Skin of body (tissue), 2 donors: ENCODE data around the gene AFG1L. TPM values are rescaled to one million over a fixed set of nuclear protein-coding genes. Genes with fewer than 3 reads are reported as not detected.
"Not testable (repeated sequence)": the region's sequence is repeated elsewhere in the genome, so short reads cannot be mapped to it uniquely, and the experiment has no call there.

Source experiments
- DNase-seq: peaks from one replicate; lab custom pipeline; 2025; lab: John Stamatoyannopoulos, UW
- total RNA-seq: library from RNA; depleted of rRNA; stranded (reverse); fragments of >200 nt; gene quantifications from one replicate; pipeline ENCODE4 v1.2.3, GENCODE V29; 2014

AFG1L gene
- total RNA-seq, 1 donor from 2014 or later: 5.8 TPM

- DNase-seq: no peak
Observed at GRCh38 chr6:108288742-108289141, 6.1 kb upstream of the AFG1L start.

DNA sequence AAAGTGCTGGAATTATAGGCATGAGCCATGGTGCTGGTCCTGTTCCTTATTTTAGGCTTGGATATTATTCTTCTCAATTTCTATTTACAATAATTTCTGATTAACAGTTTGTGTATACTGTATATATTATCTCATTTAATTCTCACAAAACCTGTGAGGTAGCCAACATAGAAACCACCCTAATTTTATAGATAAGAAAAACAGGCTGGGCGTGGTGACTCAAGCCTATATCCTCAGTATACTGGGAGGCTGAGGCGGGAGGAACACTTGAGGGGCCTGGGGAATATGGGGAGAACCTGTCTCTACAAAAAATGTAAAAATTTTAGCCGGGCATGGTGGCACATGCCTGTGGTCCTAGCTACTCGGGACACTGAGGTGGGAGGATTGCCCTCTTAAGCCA is 3.8 kb upstream of the AFG1L start:
- no peak for DNase-seq

- DNase-seq: not testable (repeated sequence)
Observed at GRCh38 chr6:108292561-108292960, 2.3 kb upstream of the AFG1L start.

GRCh38 chr6:108293527-108294296 is 1.1 kb upstream of the AFG1L start:
- no peak for DNase-seq

- DNase-seq: no peak
Observed at GRCh38 chr6:108294297-108294726, 542 bp upstream of the AFG1L start.

GRCh38 chr6:108295676-108296075 is 822 bp downstream of the AFG1L start:
- DNase-seq: no peak

DNA sequence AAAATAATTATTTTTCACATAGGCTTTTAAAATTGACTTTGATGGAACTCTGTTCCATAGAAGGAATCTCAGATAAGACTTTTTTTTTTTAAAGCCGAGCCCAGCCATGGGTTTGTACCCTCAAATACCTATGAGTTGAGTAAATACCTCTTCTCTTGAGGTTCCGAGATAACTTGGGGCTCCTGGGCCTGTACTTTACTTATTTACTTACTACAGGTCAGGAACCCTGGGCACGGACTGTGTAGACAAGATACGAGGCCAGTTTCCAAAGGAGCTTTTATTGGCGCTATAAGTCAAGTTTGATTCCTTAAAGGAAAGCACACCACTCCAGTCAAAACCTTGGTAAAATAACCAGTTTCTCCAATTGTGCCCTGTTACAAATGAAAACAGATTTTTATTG is 7.5 kb downstream of the AFG1L start:
- DNase-seq: no peak

- DNase-seq: no peak
Observed at GRCh38 chr6:108304646-108305045, 9.8 kb downstream of the AFG1L start.

DNA sequence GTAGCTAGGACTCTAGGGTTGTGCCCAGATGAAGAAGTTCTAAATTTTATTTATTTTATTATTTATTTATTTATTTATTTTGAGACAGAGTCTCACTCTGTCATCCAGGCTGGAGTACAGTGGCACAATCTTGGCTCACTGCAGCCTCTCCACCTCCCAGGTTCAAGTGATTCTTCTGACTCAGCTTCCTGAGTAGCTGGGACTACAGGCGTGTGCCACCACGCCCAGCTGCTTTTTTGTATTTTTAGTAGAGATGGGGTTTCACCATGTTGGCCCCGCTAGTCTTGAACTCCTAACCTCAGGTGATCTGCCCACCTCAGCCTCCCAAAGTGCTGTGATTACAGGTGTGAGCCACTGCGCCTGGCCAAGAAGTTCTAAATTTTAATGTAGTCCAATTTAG is 13.8 kb downstream of the AFG1L start:
- not testable (repeated sequence) for DNase-seq

GRCh38 chr6:108309844-108310243 is 15.0 kb downstream of the AFG1L start:
- no peak for DNase-seq

GRCh38 chr6:108312605-108313004 is 17.8 kb downstream of the AFG1L start:
- no peak for DNase-seq

DNA sequence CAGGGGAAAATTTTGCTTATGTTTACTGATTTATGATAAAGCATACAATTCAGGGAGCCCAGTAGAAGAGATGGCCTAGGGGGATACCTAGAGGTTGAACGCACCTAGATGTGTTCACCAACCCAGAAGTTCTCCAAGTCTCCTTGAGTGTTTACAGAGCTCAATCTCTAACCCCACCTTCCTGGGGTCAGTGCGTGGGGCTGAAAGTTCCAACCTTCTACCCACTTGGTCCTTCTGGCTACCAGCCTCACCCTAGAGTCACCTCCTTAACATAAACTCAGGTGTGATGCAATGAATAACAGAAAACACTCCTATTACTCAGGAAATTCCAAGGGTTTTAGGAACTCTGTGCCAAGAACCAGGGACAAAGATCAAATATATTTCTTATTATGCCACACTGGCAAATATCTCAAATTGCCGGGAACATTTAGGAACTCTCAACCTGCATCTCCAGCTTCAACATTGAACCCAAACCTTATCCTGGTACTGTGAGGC is 26.4 kb downstream of the AFG1L start:
- DNase-seq: no peak

GRCh38 chr6:108322728-108323127 is 27.9 kb downstream of the AFG1L start:
- no peak for DNase-seq

- DNase-seq: no peak
Observed at GRCh38 chr6:108323710-108324466, 29.0 kb downstream of the AFG1L start.

DNA sequence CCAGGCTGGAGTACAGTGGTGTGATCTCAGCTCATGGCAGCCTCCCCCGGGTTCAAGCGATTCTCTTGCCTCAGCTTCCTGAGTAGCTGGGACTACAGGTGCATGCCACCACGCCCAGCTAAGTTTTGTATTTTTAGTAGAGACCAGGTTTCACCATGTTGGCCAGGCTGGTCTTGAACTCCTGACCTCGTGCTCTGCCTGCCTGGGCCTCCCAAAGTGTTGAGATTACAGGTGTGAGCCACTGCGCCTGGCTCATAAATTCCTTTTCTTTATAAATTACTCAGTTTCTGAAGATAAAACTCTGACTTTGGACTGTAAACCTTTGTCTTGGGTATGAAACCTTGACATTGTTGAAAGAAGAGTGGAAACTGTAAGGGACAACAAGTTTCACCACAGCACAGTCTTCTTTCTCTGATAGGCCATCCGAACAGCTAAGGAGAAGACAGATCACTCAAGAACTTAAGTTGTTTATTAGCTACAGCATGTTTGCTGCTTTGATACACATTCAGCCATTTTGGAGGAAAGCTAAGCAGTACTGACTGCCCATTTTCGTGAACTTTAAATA is 35.4 kb downstream of the AFG1L start:
- not testable (repeated sequence) for DNase-seq

DNA sequence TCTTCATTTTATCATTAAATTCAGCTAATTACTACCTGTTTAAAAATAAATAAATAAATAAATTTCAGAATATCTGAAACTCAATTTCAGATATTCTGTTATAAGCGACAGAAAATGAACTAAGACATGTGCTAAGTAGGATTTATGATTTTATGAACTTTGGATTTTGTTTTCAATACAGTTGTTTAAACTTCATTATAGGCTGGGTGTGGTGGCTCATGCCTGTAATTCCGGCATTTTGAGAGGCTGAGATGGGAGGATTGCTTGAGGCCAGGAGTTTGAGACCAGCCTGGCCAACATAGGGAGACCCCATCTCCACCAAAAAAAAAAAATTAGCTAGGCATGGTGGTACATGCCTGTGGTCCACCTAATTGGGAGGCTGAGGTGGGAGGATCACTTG is 36.0 kb downstream of the AFG1L start:
- no peak for DNase-seq

GRCh38 chr6:108331982-108332381 is 37.1 kb downstream of the AFG1L start:
- no peak for DNase-seq

- no peak for DNase-seq
Observed at GRCh38 chr6:108336971-108337370, 42.1 kb downstream of the AFG1L start.

- DNase-seq: no peak
Observed at GRCh38 chr6:108337721-108338120, 42.9 kb downstream of the AFG1L start.

DNA sequence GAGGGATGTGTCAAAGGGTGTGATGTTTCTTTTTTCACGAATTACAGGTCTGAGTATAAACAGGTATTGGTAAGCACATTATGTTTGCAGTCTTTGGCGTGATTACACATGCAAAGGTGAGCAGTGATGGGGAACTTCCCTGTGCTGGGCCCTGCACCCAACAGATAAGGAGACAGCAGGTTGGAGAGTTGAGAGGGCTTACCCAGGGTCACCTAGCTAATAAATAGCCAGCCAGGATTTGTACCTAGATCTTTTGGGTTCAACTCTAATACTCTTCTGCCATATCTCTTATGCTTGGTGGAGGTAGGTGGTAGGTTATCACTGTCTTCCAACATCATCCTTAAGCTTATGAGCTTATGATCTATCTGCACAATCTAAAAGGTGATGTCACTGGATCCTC is 46.5 kb downstream of the AFG1L start:
- DNase-seq: no peak

- no peak for DNase-seq
Observed at GRCh38 chr6:108343894-108344293, 49.0 kb downstream of the AFG1L start.

- no peak for DNase-seq
Observed at GRCh38 chr6:108348655-108349349, 53.9 kb downstream of the AFG1L start.
